Anterior cingulate cortex (tissue), 58 donors: ENCODE data around the gene IL10.
A peak's percentile ranks its signal among the peaks of the same experiment; 100 is the strongest.
"Not testable (repeated sequence)": the region's sequence is repeated elsewhere in the genome, so short reads cannot be mapped to it uniquely, and the experiment has no call there.

Experiments used
- DNase-seq, 58 donors: peaks; one replicate each; lab custom pipeline; 2025; lab: John Stamatoyannopoulos, UW

IL10 gene

DNA sequence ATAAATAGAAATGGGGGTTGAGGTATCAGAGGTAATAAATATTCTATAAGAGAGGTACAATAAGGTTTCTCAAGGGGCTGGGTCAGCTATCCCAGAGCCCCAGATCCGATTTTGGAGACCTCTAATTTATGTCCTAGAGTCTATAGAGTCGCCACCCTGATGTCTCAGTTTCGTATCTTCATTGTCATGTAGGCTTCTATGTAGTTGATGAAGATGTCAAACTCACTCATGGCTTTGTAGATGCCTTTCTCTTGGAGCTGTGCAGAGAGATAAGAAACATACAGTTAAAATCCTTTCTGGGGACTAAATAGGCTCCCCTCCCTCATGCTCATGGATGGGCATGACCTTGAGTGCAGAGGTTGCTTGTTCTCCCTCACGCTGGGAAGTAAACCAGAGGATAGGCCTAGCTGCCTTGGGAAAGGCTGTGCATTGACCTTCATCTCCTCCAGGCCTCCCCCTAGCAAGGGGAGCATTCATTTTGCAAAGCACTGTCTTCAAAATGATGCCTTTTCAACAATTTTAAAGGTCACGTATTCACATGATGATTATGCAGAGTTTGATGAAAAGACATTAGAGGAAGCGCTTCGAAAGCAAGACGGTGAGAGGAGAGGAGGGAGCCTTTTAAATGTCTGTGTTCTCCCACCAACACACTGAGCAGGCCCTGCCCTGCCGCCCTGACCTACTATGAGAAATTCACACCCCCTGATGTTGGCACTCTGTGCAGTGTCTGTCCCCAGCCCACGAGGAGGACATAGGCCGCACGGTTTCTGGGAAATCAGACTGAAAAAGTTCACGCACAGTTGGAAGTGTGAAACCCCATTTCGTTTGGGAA, 3.6 kb downstream of the IL10 start:
- no peak for DNase-seq

DNA sequence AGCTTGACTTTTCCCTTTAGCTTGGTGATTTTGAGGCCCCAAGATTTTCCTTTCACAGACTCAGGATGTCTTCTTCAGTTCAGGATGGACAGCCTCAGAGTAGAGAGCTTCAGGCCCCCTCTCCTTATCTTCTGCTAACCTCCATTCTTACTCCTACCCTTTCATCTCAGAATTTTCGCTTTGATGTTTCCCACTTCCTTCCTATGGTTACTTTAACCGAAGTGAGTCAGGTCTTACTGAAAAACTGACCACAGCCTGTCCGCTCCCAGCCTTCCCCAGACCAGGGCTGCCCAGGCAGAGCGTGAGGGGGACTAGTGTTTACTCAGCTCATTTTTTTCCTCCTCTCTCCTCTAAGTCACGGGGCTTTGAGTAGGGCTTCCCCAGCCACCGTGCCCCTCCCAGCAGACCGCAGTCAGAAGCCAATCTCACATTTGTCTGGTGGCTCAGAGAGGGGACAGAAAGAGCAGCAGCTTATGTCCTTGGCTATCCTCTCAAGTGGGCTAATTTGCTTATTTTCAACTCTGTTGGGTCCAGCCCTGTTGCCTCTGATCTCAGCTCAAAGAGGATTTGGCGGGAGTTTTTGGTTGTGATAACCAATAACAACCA, 5.9 kb downstream of the IL10 start:
- peak in 6 of 58 donors; percentile 7 to 27 (median 14) for DNase-seq

DNA sequence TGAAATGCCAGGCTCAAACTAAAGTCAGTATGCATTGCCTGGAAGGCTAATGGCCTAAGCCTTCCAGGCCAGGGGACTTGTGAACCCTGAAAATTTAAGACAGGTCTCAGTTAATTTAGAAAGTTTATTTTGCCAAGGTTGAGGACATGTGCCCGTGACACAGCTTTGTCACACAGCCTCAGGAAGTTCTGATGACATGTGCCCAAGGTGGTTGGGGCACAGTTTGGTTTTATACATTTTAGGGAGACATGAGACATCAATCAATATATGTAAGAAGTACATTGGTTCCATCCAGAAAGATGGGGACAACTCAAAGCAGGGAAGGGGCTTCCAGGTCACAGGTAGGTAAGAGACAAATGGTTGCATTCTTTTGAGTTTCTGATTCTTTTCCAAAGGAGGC, 6.5 kb downstream of the IL10 start:
- DNase-seq: not testable (repeated sequence)

DNA sequence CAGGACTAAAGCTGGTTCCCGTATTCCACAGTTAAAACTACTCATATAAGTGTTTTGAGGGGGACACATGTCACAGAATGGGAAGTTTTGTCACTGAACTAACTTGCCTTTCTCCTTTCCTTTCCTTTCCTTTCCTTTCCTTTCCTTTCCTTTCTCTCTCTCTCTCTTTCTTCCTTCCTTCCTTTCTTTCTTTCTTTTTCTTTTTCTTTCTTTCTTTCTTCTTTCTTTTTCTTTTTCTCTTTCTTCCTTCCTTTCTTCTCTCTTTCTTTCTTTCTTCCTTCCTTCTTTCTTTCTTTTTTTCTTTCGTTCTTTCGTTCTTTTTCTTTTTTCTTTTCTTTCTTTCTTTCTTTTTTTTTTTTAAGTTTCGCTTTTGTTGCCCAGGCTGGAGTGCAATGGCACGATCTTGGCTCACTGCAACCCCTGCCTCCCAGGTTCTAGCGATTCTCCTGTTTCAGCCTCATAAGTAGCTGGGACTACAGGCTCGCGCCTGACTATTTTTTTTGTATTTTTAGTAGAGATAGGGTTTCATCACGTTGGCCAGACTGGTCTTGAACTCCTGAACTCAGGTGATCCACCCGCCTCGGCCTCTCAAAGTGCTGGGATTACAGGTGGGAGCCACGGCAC, 9.4 kb downstream of the IL10 start:
- not testable (repeated sequence) for DNase-seq

DNA sequence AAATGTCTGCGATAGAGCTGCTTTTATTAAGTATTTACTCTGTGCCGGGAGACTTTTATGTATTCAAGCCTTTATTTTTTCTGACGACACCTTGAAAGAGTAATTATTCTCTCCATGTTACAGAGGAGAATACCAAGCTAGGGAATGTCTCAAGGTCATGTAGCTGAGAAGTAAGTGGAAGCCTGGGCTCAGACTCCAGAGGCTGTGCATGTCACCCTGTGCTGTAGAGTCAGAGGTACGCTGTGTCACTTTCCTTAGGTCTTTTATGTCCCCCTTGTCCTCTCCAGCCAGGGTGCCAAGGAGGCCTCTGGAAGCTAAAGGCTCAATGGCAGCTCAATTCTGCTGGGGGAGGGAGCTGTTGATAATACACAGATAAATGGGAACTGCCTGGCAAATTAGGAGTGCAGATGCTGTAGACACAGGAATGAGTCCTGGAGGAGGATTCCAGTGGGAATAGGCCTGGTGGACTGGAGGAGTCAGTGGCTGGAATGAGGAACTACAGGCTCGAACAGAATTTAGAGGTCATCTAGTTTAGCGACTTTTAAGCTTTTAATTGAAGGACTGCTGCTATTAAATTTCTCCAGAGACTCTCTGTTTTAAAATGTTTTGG, 11.0 kb downstream of the IL10 start:
- DNase-seq: no peak

DNA sequence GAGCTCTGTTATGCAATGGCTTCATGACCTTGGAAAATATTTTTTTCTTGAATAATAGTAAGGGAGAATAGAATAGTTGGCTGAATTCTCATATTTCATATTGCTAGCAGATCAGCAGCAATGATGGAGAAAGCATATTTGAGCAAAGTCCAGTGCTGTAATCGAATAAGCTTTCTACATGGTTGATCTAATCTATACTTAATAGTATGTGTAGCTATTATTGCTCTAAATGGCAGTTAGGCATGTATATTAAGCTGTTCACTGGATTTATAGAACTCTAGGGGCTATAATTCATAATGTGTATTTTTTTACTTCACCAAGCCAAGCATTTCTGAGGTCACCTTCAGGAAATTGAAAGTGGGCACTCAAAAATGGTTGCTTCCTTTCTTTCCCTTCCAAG, 11.7 kb downstream of the IL10 start:
- DNase-seq: no peak

DNA sequence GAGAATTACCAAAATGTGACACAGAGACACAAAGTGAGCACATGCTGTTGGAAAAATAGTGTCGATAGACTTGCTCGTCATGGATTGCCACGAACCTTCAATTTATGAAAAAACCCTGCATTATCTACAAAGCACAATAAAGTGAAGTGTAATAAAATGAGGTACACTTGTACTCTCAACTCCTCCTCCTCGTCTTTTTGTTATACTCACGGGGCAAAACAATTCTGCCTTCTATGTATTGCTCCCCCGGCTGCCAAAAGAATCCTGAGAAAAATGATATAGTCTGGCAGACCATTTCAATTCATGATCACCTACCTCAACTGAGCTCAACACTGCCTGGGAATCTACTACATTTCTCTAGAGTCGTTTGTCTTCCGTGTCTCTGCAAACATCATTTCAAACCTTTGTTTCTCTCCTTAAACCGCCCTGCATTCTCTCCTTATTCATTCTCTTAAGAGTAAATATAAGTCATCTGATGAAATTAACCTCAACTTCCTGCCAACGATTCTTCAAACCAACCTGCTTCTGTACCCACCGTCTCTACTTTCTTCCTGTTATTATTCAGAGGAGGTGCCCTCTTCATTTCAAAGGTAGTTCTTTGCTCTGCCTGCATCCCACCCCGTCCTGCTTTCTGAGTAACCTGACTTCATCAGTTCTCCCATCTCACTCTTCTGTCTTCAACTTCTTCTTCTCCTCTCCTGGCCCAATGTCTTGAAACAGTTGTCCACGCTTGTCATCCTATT, 14.6 kb downstream of the IL10 start:
- DNase-seq: no peak

DNA sequence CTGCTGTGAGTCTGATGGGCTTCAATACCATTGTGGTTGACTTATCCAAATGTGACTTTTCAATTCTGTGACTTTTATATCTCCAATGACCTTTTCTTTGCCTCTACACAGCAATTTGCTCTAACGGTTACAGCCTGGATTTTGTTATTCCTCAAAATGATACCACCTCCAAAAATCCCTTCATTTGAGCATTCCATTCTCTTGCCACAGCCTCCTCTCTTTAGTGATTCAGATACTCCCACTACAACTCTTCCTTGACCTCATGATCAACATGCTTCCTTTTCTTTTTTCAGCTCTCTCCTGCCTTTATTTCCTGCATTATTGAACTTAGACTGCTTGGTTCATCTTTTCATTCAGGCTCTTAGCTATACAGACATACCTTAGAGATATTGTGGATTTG, 18.3 kb downstream of the IL10 start:
- DNase-seq: no peak

DNA sequence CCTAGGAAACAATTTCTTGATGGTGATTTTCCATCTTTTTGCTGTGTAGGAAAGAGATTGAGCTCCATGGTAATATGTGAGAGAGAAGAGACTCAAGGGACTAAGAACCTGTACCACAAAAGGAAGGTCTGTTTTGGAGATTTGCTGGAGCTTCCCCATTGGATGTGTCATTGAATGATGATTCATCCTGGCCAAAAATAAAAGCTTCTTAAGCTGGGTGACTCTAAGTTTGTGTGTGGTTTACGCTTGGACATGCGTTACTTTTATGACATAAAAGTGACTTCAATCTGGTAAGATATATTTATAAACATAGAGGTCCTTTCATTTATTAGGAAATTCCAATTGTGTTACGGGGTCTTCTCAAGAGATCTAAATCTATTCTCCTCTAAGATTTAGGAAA, 19.2 kb downstream of the IL10 start:
- DNase-seq: no peak

DNA sequence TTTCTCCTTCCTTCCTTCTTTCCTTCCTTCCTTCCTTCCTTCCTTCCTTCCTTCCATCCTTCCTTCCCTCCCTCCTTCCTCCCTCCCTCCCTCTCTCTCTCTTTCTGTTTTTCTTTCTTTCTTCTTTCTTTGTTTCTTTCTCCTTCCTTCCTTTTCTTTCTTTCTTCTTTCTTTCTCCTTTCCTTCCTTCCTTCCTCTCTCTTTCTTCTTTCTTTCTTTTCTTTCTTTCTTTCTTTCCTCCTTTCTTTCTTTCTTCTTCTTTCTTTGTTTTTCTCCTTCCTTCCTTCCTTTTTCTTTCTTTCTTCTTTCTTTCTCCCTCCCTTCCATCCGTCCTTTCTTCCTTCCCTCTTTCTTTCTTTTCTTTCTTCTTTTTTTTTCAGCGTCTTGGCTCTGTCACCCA, 19.8 kb downstream of the IL10 start:
- no peak for DNase-seq

DNA sequence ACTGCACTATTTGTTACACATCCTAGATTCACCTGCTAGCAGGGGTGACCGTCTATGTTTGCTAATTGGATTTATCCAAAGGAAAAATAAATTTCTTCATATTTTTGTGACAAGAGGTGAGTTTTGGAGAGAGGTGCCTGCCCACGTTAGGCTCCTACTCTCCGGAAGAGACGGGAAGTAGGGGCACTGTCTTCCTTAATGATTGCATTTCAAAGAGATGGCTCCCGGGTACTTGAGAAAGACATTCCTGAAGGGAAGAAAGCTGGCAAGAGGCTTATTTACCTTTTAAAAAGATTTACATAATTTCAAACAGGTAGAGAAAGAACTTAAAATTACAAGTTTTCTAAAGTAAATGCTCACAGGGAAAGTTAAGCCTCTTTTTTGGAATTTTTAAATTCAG, 20.4 kb downstream of the IL10 start:
- no peak for DNase-seq

DNA sequence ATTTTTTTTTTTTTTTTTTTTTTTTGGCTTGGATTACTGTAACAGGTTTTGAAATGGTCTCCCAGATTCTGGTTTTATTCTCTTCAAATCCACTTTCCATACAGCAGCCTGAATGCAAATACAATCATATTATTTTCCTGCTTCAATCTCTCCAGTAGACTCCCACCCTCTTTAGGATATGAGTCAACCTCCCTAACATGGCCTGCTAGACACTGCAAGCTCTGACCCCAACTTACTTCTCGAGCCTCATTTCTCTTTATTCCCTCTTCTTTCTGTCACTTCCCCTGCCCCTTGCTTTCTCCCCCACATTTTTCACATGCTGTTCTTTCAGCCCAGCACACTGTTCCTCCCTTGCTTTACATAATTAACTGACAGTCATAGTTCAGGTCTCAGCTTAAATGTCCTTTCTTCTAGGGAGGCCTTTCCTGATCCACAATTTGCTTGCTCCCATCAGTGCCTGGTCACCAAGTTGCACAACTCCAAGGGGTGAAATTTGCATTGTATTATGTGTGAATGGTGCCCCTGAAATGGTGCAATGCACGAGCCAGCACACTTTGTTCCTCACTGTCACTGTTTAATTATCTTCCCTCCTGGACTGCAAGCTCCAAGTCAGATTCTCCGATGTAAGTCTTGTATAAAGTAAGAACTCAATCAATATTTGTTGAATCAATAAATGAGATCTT, 23.8 kb downstream of the IL10 start:
- no peak for DNase-seq

DNA sequence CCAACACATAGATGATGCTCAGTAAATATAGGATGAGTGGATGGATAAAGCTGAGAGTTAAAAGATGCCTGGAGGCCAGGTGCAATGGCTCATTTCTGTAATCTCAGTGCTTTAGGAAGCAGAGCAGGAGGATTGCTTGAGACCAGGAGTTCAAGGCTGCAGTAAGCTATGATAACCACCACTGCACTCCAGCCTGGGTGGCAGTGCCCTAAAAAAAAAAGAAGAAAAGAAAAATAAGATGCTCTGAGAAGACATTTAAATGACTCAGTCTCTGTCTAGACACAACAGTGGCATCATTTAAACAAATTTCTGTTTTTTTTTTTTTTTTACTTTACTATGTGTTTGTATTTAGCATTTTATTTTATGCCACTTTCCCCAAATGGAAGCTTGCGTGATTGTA, 27.0 kb downstream of the IL10 start:
- no peak for DNase-seq

DNA sequence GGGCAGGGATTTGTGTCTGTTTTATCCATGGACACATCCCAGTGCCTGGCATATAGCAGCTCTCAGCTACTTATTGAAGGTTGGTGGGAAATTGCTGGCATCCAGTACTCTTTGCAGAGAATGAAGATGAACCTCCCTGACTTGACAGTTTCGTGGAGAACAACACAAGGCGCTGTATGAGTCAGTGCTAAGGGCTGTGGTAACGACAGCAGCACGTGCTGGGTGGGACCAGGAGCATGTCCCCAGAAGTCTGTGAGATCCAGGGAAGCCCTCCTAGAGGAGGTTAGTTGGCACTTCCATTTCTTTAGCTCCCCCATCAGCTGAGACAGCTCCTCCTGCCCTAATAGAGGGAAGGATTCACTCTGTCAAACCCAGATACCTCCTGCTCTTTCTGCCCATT, 27.6 kb downstream of the IL10 start:
- no peak for DNase-seq

DNA sequence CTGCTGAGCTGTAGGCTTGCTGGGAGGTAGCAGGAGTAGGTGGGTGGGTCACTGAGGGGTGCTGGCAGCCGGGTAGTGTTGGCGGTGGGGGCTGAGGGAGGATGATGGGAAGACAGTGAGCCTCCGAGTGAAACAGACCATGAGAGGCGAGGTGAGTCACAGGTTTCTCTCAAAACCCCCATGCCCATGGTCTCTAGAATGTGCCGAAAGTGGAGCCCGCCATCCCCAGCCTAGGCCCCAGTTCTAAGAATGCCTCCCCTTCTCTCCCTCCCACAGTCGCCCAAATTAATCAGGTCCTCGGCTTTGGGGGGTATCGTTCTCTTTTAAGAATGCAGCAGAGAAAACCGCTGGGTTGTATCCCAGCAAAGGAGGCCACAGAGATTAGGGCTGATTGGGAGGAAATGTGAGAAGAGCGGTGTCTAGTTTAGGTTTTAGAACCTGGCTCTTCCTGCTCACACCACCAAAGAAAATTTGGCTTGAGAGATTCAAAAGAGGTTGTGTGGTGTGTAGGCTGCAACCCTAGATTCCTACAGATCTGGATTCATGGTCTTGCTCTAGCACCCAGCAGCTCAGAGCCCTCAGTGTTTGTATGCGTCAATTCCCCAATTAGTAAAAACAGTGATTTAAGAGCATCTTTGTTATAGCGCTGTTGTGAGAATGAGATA, 29.4 kb downstream of the IL10 start:
- no peak for DNase-seq

DNA sequence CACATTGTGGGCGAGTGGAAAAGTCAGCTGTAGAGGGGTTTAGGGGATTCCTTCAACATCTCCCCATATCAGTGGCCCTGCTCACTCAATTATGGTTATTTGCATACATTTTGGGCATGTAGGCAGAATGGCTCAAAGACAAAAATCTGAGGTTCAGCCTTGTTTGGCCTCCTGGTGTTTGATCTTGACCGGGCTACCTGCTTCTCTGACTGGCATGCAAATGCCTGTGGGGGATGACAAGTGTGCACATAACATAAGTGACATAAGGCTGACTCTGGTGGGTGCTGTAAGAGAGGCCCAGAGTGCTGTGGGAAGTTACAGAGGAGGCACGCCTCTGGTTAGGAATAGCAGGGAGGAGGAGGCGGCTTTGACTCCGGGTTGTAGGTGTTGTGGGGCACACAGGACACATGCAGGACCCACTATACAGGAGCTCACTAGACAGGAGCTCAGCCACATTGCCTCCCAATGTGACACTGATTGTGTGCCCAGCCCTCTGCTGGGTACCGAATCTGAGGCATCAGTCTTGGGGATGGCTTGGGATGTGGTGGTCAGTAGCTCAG, 31.1 kb downstream of the IL10 start:
- no peak for DNase-seq

DNA sequence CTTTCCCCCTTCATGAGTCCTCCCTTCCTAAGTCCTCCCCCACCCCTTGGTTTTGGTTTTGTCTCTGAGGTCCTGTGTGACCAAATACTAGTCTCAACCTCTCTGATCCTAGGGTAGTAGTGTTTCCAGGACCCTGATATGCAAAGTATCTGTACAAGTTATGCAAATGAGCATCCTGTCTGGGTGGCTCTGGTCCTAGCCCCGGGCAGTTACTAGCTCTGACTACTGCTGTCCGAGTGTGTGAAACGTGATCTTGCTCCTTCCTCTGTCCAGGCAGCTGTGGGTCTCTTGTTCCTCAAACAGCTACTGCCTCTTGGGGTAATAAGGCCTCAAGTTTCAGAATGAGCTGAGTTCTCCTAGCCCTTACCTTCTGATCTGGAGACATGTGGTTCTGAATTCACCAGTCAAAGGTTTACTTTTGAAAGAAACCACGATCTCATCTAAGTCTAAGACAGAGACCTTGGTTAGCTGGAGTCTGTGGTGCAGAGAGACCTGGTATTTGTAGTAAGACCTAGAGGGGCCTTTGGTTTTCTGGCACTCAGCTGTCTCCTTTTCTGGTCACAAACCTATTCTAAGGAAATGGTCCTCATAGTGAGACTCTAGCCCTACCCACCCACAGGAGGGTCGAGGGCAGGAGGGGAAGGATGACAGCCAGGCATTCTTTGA, 32.8 kb downstream of the IL10 start:
- peak in 3 of 58 donors; percentile 14 to 30 (median 21) for DNase-seq
